AG04450 (cell line): ENCODE results near the gene DNAAF1. TPM values are rescaled to one million over a fixed set of nuclear protein-coding genes. Genes with fewer than 3 reads are reported as not detected.

ENCODE experiments used
- CTCF ChIA-PET: fragments of 300-600, 350-600 bp; formaldehyde crosslinking; extraction: SDS; loops from one replicate; lab custom pipeline; 2022; ENCODE audit warnings: antibody characterized with exemption, inconsistent platforms; lab: Charles Lee
- POLR2A ChIA-PET: fragments of 350-600 bp; formaldehyde crosslinking; extraction: SDS; loops from one replicate; lab custom pipeline; 2021; ENCODE audit warnings: antibody characterized with exemption, inconsistent platforms; lab: Yijun Ruan, JAX
- DNase-seq: peaks from one replicate; pipeline ENCODE4 v3.0.0-alpha.2; 2011; ENCODE audit warnings: low read depth, low spot score
- H3K27ac ChIP-seq: one replicate; pipeline ENCODE4 v1.5.1; 2012; ENCODE audit warnings: low read depth, low read length, control low read depth
- H3K27me3 ChIP-seq: one replicate; pipeline ENCODE4 v1.6.0; 2012; ENCODE audit warnings: low read length; ENCODE audit not compliant: control insufficient read depth, insufficient read depth
- H3K4me3 ChIP-seq: 2 replicates; pipeline ENCODE4 v1.5.1; 2011; ENCODE audit warnings: mild to moderate bottlenecking, low read depth, low read length, control low read depth
- H3K9me3 ChIP-seq: 2 replicates; pipeline ENCODE4 v1.5.1; 2012; ENCODE audit warnings: low read length; ENCODE audit not compliant: control insufficient read depth, insufficient read depth
- polyA minus RNA-seq: library from RNA; depleted of rRNA, polyadenylated mRNA; stranded (reverse); fragments of >200 nt; gene quantifications from 2 replicates; pipeline ENCODE4 v1.2.3, GENCODE V29; 2011; rRNA and poly(A)+ RNA removed
- polyA plus RNA-seq: library from polyadenylated mRNA; depleted of rRNA; stranded (reverse); fragments of >200 nt; gene quantifications from 2 replicates; pipeline ENCODE4 v1.2.3, GENCODE V29; 2011; rRNA removed
- TF ChIP-seq, protein P1 (sequence below): IDR thresholded peaks from 2 replicates; pipeline ENCODE4 v1.5.1; 2011; ENCODE audit warnings: low read depth, low read length, control low read depth, inconsistent platforms

Gene DNAAF1
- polyA plus RNA-seq (not detected in 2 replicates), polyA minus RNA-seq (not detected in 2 replicates)

DNA sequence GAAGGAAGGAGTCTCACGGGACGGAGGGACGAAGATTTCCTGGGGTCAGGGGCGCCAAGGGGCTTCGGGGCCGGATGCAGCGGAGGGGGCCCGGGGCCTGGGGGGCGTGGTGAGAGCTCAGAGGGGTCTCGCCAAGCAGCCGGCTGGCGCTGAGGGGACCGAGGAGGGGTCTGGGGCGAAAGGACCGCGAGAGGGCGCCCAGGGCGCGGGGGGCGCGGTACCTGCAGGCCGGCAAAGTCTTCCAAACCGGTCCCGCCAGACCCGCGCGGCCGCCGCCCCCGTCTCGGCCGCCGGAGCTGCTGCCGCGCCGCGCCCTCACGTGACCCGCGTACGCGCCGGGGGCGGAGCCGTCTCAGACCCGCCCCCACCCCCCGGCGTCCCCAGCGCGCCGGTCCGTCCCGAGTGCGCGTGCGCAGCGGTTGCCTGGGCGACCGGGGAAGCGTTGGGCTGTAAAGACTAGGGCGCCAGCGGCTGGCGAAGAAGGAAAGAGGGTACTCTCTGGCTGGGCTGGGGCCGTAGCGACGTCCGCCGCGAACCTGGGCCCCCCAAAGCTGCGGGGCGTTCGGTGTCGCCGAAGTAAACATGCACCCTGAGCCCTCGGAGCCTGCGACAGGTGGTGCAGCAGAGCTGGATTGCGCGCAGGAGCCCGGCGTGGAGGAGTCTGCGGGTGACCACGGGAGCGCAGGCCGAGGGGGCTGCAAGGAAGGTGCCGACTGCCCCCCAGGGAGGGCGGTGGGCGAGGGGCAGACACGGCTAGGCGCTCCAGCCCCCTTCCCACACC is at the start of gene DNAAF1, which contains the start of gene HSDL1:
TSS of gene DNAAF1 (plus strand) at position 450 of the 781 bp plus-strand sequence. CDS start at position 583, 133 bp downstream.
TSS of gene HSDL1 (minus strand) at position 319 of the 781 bp plus-strand sequence. CDS start 13,856 bp downstream, outside the sequence.
- CTCF ChIA-PET = interaction anchor here (0.6 kb wide), 1 partner anchor 18 kb away, joined by 3 read pairs; no protein-coding TSS in a partner anchor
- Histone ChIP-seq H3K4me3 (peak within 1 kb of the TSS; percentile 80), H3K27ac (no peak within 1 kb of the TSS), H3K27me3 (peaks cover 7% of the 10 kb centered on the region), H3K9me3 (no peaks in the 10 kb centered on the region; the same call in 1 of the 2 replicates)
- TF ChIP-seq, protein P1, sequence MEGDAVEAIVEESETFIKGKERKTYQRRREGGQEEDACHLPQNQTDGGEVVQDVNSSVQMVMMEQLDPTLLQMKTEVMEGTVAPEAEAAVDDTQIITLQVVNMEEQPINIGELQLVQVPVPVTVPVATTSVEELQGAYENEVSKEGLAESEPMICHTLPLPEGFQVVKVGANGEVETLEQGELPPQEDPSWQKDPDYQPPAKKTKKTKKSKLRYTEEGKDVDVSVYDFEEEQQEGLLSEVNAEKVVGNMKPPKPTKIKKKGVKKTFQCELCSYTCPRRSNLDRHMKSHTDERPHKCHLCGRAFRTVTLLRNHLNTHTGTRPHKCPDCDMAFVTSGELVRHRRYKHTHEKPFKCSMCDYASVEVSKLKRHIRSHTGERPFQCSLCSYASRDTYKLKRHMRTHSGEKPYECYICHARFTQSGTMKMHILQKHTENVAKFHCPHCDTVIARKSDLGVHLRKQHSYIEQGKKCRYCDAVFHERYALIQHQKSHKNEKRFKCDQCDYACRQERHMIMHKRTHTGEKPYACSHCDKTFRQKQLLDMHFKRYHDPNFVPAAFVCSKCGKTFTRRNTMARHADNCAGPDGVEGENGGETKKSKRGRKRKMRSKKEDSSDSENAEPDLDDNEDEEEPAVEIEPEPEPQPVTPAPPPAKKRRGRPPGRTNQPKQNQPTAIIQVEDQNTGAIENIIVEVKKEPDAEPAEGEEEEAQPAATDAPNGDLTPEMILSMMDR = no peak
- POLR2A ChIA-PET = interaction anchor here (1.2 kb wide), 1 partner anchor 28 kb away, joined by 6 read pairs; the partner anchor contains the start of gene MBTPS1
- DNase-seq = peak; percentile 45

DNA sequence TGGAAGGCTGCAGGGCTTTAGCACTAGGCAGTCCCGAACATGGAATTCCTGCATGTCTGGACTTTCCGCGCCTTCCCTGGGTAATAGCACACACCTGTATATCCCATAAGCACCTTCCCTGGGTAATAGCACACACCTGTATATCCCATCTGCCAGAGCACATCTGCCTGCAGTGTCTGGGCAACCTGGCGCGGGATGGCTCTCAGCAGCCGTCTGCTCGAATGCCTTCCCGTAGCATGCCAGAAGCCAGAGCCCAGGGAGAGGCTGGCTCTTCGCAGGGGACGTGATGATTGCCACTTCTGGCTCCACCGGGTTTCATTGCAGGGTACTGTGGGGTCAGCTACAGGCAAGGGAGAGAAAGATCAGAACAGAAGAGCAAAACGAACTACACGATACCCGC is 49.6 kb upstream of the DNAAF1 start:
- DNase-seq = no peak
- ChIA-PET POLR2A (no interaction called here), CTCF (interaction anchor here (1.2 kb wide), 1 partner anchor 30 kb away, joined by 7 read pairs; no protein-coding TSS in a partner anchor)
- TF ChIP-seq, protein P1 = no peak
- no peak overlapping the region for H3K4me3 ChIP-seq
- no peaks in the 10 kb centered on the region for H3K27me3 ChIP-seq
- no peaks in the 10 kb centered on the region for H3K9me3 ChIP-seq
- no peak overlapping the region for H3K27ac ChIP-seq

DNA sequence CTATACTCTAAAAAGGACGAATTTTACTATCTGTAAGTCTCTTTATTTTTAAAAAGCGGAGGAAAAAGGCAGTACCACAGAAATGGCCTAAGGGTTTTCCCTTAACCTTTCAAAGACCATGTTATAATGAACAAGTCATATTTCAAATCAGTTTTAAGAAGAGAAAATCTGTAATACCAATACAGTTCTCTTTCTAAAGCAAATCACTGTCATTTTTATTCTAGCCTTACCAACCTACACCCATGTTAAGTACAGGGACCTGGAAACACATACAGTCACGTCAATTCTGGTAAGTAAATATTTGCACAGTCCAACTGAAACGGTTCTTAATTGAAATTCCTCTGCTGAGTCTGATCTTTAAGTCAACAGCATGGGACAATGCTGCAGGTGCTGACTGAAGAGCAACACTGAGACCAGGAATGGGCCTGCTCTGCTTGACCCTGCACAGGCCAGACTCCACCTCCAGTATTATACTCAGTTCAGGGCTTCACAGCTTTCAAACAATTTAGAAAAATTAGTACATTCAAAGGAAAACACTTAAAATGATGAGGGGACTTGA is 48.6 kb upstream of the DNAAF1 start:
- Histone ChIP-seq H3K4me3 (no peak overlapping the region), H3K27ac (no peak overlapping the region), H3K27me3 (no peaks in the 10 kb centered on the region), H3K9me3 (no peaks in the 10 kb centered on the region)
- DNase-seq = no peak
- TF ChIP-seq, protein P1 = no peak
- POLR2A ChIA-PET = no interaction called here
- CTCF ChIA-PET = interaction anchor here (0.7 to 1.3 kb wide), 3 partner anchors 11 to 91 kb away, joined by 3 to 7 read pairs (median 5); no protein-coding TSS in a partner anchor

DNA sequence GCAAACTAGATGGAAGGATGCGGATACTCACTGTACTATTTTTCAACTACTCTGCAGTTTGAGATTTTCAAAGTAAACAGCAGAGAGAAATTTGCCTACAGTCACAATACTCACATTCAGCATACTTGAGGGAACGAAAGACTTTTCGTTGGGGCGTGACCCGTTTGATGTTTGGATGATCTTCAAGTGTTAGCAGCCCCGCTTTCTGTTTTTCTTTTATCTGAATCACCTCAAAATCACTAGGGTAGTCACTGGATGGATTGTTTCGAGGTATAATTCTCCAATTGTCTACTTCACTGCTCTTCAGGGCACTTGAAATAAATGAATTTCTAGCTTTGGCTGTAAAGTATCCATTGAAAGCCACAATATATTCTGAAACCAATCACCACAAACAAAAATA is 46.2 kb upstream of the DNAAF1 start:
- Histone ChIP-seq H3K27me3 (no peaks in the 10 kb centered on the region), H3K4me3 (no peak overlapping the region), H3K9me3 (no peaks in the 10 kb centered on the region), H3K27ac (no peak overlapping the region)
- DNase-seq = no peak
- ChIA-PET POLR2A (no interaction called here), CTCF (interaction anchor here (0.6 to 2.9 kb wide), 6 partner anchors 14 to 385 kb away, joined by 3 to 12 read pairs (median 8); partner anchors contain the start of gene TAF1C)
- TF ChIP-seq, protein P1 = no peak
